HG03066 (cell line): ENCODE results near the gene PCDH9.

ENCODE experiments used
- ATAC-seq: cut with Tn5 transposase; IDR thresholded peaks from one replicate; pipeline ENCODE4 v1.9.1; 2021; ENCODE audit warnings: low read depth; ENCODE audit not compliant: unreplicated experiment

The PCDH9 gene

GRCh38 chr13:66691149-66691548, 539.0 kb downstream of the PCDH9 start:
- no peak for ATAC-seq

- ATAC-seq, result no peak
Observed at GRCh38 chr13:66689628-66690027, 540.5 kb downstream of the PCDH9 start.

GRCh38 chr13:66689037-66689619, 541.0 kb downstream of the PCDH9 start:
- ATAC-seq, result no peak

GRCh38 chr13:66681403-66681802, 548.7 kb downstream of the PCDH9 start:
- ATAC-seq, result no peak

GRCh38 chr13:66680031-66680430, 550.1 kb downstream of the PCDH9 start:
- ATAC-seq, result no peak

GRCh38 chr13:66675620-66676019, 554.5 kb downstream of the PCDH9 start:
- ATAC-seq, result no peak

- no peak for ATAC-seq
Observed at GRCh38 chr13:66673401-66673800, 556.7 kb downstream of the PCDH9 start.

- no peak for ATAC-seq
Observed at GRCh38 chr13:66665991-66666390, 564.1 kb downstream of the PCDH9 start.

GRCh38 chr13:66663711-66664110, 566.4 kb downstream of the PCDH9 start:
- ATAC-seq, result no peak

- ATAC-seq, result no peak
Observed at GRCh38 chr13:66663206-66663605, 566.9 kb downstream of the PCDH9 start.

GRCh38 chr13:66661336-66661735, 568.8 kb downstream of the PCDH9 start:
- ATAC-seq, result no peak

- no peak for ATAC-seq
Observed at GRCh38 chr13:66660468-66660813, 569.7 kb downstream of the PCDH9 start.

- ATAC-seq, result peak; percentile 45
Observed at GRCh38 chr13:66659701-66660467, 570.3 kb downstream of the PCDH9 start.

- ATAC-seq, result no peak
Observed at GRCh38 chr13:66659286-66659685, 570.9 kb downstream of the PCDH9 start.

- no peak for ATAC-seq
Observed at GRCh38 chr13:66657165-66657881, 572.8 kb downstream of the PCDH9 start.

- ATAC-seq, result no peak
Observed at GRCh38 chr13:66655847-66656454, 574.2 kb downstream of the PCDH9 start.

GRCh38 chr13:66644855-66645460, 585.2 kb downstream of the PCDH9 start:
- no peak for ATAC-seq

GRCh38 chr13:66640231-66640630, 589.9 kb downstream of the PCDH9 start:
- ATAC-seq, result no peak

GRCh38 chr13:66639044-66639443, 591.1 kb downstream of the PCDH9 start:
- ATAC-seq, result no peak

GRCh38 chr13:66635526-66635925, 594.6 kb downstream of the PCDH9 start:
- no peak for ATAC-seq

GRCh38 chr13:66634384-66634783, 595.8 kb downstream of the PCDH9 start:
- no peak for ATAC-seq
